HG03135 (cell line): ENCODE data around the gene HPCAL1.
A peak's percentile ranks its signal among the peaks of the same experiment; 100 is the strongest.
"Not testable (repeated sequence)": the region's sequence is repeated elsewhere in the genome, so short reads cannot be mapped to it uniquely, and the experiment has no call there.

Experiments
- ATAC-seq: cut with Tn5 transposase; IDR thresholded peaks from one replicate; pipeline ENCODE4 v1.9.1; 2021; ENCODE audit warnings: mild to moderate bottlenecking, moderate library complexity; ENCODE audit not compliant: unreplicated experiment

HPCAL1 gene

DNA sequence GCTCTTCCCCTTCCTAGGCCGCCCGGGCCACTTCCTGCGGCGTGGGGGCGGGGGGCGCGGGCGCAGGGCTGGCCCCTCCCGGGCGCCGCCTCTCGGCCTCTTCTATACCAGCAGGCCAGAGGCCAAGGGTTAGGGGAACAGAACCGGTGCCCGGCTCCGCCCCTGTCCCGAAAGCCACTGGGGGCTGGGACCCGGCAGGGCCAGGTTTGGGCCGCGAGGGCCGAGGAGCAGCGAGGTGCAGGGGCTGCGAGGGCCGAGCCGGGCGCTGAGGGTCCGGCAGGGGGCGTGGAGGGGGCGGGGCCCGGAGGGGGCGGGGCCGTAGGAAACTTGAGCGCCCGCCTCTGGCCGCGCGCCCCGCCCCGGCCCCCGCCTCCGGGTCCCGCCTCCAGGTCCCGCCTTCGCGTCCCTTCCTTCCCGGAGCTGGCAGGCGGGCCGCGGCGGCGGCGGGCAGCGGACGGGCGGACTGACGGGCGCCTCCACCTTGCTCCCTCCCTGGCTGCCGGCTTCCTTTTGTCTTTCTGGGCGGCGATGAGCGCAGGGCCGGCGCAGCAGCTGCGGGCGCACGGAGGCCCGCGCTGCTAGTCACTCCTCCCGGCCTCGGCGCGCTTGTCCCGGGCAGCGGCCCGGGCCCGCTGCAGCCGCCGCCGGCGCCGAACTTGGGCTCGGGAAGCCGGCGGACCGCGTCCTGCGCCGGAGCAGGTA lies at the start of gene HPCAL1:
TSS of gene HPCAL1 (plus strand) at position 426 of the 702 bp plus-strand sequence. CDS start 116,854 bp downstream, outside the sequence.
- peak; percentile 83 for ATAC-seq

DNA sequence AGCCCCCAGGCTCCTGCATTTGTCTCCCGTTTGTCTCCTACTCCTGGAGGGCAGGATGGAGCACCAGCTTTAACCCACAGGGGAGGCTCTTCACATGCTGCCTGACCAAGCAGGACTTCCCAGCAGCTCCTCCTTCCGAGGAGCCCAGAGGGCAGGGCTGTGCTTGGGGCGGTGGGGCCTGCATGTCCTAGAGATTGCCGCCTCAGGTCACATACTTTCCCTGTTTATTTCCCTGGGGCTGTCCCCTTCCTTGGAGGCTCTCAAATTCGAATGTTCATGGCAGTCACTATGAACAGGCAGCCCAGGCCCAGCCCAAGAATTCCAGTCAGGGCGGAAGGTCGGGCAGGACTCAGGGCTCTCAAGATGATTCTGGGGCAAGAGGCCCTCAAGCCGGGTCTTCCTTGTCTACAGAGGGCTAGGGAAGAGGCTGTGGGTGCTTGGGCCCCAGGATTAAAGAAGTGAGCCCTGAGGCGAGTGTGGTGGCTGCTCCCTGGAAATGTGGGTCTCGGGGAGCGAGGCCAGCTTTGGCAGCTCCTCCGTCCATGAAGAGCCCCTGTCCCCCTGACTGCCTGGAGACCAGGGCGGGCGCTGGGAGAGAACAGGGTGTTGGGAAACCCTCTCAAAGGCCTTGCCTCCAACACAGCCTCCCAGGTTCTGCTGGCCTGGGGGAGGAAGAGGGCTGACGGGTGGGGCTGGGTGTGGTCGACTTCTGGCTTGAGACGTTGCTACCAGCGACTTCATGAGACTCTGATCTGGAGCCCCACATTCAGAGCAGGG lies 48.9 kb upstream of the HPCAL1 start:
- ATAC-seq, result no peak

GRCh38 chr2:10254373-10255188 lies 48.1 kb upstream of the HPCAL1 start:
- ATAC-seq, result no peak

DNA sequence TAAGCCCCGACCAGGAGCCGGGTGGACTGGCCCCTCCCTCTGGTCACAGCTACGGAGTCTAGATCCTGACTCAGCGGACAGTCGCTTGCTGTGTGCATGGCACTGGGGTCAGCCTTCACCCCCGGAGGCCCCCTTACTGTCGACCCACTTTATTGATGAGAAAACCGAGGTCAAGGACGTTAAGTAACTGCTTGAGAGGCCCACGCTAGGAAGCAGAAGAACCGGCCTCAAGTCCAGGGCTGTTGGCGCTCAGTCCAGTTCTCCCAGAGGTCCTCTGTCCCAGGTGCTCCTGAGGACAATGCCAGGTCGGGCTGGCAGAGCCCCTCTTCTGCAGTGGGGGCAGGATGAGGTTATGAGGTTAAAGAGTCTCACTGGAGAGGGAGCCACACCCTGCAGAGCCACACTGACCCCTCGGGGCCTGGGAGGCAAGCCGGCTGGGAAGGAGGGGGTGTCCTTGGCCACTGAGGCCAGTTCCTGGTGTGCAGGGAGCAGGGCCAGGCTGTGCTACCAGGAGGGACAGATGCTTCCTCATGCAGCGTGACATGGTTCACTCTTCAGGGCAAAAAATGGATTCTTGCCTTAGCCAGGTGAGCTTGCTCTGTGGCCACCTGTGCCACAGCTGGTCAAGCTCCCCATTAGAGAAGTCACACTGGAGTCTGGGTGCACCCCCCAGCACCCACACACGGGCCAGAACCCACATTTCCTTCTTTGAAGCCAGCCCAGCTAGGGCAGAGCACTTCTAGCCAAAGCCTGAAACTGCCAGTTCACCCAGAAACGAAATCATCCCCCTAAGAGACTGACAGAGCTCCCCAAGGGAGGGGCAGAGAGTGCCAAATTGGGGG lies 47.3 kb upstream of the HPCAL1 start:
- ATAC-seq, result no peak

GRCh38 chr2:10256031-10256514 lies 46.6 kb upstream of the HPCAL1 start:
- ATAC-seq, result no peak

GRCh38 chr2:10256515-10257031 lies 46.1 kb upstream of the HPCAL1 start:
- ATAC-seq, result no peak

GRCh38 chr2:10257036-10257435 lies 45.7 kb upstream of the HPCAL1 start:
- no peak for ATAC-seq

DNA sequence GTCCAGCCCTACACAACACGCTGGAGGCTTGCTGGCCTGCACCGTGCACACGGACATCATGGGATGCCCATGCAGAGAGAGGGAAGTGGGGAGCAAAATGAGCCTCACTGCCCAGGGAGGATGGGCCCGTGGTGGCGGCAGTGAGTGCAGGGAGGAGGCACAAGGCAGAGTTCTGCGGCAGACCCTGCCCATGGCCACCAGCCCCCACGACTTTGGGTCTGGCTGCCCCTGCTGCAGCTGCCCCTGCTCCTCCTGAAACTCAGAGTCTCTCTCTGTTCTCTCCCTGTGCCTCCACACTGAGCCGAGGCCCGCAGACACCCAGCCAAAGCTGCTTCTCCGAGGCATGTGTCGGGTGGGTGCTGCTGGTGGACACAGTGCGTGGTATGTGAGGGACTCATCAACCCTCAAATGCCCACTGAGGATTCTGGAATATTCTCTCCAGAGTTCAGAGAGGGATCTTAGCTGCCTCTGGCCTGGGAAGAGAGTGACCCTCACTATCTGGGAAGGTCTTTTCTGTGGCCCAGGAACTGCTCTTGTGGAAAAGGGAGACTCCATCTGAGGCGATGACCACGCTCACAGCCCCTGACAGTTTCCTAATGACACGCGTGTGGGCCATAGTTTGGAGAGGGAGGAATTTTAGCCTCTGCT lies 45.1 kb upstream of the HPCAL1 start:
- no peak for ATAC-seq

DNA sequence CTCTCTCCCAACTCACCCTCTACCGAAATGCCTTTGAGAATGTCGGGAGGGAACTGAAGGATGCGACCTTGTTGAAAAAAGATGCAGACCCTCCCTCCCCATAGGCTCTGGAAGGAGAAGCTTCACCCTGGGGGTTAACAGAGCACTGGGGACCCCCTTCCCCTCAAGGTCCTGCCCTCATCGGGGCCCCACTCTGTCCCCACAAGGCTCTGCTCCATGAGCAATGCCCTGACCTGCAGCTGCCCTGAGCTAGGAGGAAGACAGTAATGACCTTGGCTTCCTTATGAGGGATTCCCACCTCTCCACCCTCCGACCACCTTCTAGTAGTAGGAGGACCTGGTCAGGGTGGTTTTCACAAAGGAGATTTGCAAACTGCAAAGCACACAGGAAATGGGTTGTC lies 44.4 kb upstream of the HPCAL1 start:
- no peak for ATAC-seq

- ATAC-seq, result no peak
Observed at GRCh38 chr2:10258726-10259125, 44.0 kb upstream of the HPCAL1 start.

GRCh38 chr2:10260130-10260529 lies 42.6 kb upstream of the HPCAL1 start:
- no peak for ATAC-seq

GRCh38 chr2:10263526-10263925 lies 39.2 kb upstream of the HPCAL1 start:
- not testable (repeated sequence) for ATAC-seq

- no peak for ATAC-seq
Observed at GRCh38 chr2:10264506-10265328, 38.0 kb upstream of the HPCAL1 start.

DNA sequence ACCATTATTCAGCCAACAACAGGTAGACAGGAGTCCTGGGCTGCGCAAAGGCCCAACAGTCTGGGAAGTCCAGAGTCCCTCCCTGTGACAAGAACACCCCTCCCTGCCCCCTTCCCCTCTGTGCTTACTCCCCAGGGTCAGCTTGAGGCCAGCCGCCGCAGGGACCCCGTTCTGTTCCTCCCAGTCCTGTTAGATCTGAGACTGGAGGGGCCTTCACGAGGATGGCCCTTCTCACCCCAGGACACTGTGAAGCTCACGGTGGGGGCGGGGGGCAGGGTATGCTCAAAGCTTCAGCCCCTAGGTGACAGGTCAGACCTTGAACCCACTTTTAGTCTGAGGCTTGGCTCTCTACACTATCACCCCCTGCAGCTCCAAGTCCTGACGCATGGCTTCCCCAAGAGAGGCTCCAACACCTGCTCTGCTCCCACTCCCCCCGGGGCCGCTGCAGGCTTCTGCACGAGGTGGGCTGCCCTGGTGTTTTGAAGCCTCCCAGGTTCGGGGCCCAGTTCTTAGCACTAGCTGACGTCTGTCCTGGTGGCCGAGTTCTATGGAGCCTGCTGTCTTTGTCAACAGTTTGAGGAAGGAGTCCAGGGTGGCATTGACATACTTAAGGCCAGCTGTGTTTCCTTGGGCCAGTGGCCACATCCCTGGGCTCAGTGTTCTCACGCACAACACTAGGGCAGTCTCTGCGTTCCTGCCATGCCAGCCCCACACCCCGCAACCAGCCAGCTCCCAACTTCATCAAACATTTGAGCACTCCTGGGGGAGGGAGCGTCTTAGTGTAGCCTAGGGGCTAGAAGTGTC lies 37.2 kb upstream of the HPCAL1 start:
- ATAC-seq, result no peak

DNA sequence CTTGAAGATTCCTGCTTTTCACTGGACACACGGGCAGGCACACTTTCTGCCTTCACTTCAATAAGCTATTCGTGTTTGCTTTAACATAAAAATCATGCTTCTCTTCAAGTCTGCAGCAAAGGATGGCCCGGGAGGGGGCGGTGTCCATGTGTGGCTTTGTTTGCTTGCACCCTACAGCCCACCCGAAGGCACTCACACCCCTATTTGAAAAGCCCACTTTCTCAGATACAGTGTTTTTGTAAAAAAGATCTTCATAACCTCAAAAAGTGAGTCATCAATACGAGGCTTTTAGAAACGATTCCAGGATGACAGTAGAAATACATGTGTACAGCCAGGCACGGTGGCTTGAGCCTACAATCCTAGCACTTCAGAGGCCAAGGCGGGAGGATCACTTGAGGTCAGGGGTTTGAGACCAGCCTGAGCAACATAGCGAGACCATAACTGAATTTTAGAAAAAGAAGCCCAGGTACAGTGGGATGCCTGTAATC lies 36.5 kb upstream of the HPCAL1 start:
- ATAC-seq, result no peak

- ATAC-seq, result no peak
Observed at GRCh38 chr2:10267036-10267435, 35.7 kb upstream of the HPCAL1 start.

GRCh38 chr2:10267551-10268465 lies 34.9 kb upstream of the HPCAL1 start:
- ATAC-seq, result no peak
